ENCODE measurements around the gene KLHL29.

The KLHL29 gene

DNA sequence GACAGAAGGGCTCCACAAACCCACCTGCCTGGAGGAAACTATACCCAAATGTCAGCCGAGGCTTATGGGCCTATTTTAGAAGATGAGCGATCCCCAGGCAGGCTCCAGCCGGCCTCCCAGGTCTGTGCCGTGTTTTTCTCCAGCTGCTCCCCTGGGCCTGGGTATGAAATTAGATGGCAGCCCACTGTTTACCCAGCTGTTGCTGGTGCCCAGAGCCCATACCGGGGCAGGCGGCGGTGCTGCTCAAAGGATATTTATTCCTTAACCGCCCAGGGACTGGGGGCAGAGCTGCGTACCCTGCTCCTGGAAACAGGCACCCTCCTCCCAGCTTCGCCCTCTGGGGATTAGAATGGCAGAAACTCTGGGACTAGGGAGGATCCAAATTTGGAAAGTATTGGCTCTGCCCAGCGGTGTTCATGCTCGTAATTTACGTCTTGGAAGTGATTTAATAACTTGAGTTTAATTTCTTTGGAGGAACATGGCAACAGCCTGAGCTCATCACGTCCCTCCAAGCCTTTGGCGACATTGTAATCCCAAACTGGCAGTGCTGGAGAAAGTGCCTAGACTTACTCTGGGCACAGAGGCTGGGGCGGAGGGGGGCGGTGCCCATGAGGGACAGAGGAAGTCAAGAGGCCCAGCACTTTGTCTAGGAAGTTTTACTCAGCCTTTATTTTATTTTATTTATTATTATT, 199.2 kb downstream of the KLHL29 start:
- TF ChIP-seq SIN3A (IDR thresholded peaks at IDR 0.05; ENCODE audit: borderline replicate concordance, insufficient read depth, low read length) (no peak), TAF1 (IDR thresholded peaks at IDR 0.05; ENCODE audit: borderline replicate concordance, insufficient read depth, low read length) (no peak), FOXP2 (optimal IDR thresholded peaks at IDR 0.05; ENCODE audit: borderline replicate concordance, extremely low read depth, extremely low read length, insufficient read depth) (no peak), POLR2AphosphoS5 (IDR thresholded peaks at IDR 0.05; ENCODE audit: low read depth, low read length) (no peak)
- TF ChIP-seq, protein P1, sequence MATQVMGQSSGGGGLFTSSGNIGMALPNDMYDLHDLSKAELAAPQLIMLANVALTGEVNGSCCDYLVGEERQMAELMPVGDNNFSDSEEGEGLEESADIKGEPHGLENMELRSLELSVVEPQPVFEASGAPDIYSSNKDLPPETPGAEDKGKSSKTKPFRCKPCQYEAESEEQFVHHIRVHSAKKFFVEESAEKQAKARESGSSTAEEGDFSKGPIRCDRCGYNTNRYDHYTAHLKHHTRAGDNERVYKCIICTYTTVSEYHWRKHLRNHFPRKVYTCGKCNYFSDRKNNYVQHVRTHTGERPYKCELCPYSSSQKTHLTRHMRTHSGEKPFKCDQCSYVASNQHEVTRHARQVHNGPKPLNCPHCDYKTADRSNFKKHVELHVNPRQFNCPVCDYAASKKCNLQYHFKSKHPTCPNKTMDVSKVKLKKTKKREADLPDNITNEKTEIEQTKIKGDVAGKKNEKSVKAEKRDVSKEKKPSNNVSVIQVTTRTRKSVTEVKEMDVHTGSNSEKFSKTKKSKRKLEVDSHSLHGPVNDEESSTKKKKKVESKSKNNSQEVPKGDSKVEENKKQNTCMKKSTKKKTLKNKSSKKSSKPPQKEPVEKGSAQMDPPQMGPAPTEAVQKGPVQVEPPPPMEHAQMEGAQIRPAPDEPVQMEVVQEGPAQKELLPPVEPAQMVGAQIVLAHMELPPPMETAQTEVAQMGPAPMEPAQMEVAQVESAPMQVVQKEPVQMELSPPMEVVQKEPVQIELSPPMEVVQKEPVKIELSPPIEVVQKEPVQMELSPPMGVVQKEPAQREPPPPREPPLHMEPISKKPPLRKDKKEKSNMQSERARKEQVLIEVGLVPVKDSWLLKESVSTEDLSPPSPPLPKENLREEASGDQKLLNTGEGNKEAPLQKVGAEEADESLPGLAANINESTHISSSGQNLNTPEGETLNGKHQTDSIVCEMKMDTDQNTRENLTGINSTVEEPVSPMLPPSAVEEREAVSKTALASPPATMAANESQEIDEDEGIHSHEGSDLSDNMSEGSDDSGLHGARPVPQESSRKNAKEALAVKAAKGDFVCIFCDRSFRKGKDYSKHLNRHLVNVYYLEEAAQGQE (IDR thresholded peaks at IDR 0.05; ENCODE audit: insufficient read depth in 1 of 2, low read depth in 2 of 2, low read length in 2 of 2), result no peak

DNA sequence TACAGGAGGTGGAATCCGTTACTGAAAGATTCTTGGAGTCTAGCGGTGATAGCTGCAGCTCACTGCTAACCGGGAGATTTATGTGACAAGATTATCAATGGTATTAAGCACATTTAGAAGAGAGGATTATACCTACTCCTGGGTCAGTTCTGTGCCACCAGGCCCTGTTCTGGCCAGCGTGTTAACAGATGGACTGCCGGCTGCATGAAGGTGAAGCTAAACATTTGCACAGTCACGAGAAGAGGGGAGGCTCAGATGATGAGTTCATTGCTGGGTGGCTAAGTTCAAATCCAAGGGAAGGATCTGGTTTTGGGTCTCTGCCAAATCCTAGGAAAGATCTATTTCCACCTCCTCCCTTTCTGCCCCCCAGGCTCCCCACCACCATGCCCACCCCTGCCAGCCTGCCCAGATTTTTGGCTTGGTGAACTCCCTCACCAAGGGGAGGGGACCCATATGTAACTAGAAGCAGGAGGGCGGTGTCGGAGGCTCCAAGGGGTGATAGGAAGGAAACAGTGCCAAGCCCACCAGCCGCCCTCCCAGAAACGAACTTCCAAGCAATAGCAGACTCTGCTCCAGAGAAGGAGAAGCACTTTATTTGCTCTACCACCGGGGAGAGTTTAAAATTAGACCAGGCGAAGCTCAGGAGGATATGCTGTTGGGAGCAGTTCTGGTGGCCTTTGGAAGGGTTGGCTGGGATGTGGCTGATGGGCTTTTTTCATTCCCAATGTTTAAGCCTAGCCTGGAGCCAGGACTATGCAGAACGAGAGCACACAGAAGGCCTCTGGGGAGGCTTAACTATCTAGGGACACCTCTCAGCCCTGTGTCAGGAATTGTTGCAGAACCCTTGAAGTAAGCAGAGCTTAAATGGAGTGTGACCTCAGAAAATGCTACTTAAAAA, 200.5 kb downstream of the KLHL29 start:
- TF ChIP-seq, protein P1 (IDR thresholded peaks at IDR 0.05; ENCODE audit: insufficient read depth in 1 of 2, low read depth in 2 of 2, low read length in 2 of 2), result no peak
- no peak for TF ChIP-seq POLR2AphosphoS5 (IDR thresholded peaks at IDR 0.05; ENCODE audit: low read depth, low read length)
- TF ChIP-seq TAF1 (IDR thresholded peaks at IDR 0.05; ENCODE audit: borderline replicate concordance, insufficient read depth, low read length), result no peak
- no peak for TF ChIP-seq SIN3A (IDR thresholded peaks at IDR 0.05; ENCODE audit: borderline replicate concordance, insufficient read depth, low read length)
- TF ChIP-seq FOXP2 (optimal IDR thresholded peaks at IDR 0.05; ENCODE audit: borderline replicate concordance, extremely low read depth, extremely low read length, insufficient read depth), result no peak

DNA sequence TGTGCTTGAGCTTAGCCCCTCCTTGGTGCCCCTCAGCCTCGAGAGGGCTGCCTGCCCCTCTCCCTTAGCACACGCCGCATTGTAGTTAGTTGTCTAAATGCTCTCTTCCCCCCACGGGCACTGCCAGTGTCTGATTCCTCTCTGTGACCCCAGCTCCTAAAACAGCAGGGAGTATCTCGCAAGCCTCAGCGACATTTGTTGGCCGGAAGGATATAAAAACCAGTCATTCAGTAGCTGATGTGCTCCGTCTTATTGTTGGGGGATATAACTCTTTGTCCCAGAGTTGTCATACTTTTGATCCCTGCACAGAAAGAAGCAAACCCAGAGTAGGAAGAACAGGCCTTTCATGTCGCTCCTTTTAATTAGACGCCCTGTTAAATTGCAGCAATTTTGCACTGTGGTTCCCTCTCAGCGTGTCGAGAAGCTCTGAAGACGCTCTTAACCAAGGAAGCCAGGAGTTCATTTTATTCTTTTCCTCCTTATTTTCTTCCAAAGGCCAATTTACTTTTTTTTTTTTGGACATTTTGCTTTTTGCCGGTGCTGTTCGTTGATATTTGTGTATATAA, 201.8 kb downstream of the KLHL29 start:
- TF ChIP-seq SIN3A (IDR thresholded peaks at IDR 0.05; ENCODE audit: borderline replicate concordance, insufficient read depth, low read length), result no peak
- no peak for TF ChIP-seq TAF1 (IDR thresholded peaks at IDR 0.05; ENCODE audit: borderline replicate concordance, insufficient read depth, low read length)
- TF ChIP-seq, protein P1 (IDR thresholded peaks at IDR 0.05; ENCODE audit: insufficient read depth in 1 of 2, low read depth in 2 of 2, low read length in 2 of 2), result no peak

DNA sequence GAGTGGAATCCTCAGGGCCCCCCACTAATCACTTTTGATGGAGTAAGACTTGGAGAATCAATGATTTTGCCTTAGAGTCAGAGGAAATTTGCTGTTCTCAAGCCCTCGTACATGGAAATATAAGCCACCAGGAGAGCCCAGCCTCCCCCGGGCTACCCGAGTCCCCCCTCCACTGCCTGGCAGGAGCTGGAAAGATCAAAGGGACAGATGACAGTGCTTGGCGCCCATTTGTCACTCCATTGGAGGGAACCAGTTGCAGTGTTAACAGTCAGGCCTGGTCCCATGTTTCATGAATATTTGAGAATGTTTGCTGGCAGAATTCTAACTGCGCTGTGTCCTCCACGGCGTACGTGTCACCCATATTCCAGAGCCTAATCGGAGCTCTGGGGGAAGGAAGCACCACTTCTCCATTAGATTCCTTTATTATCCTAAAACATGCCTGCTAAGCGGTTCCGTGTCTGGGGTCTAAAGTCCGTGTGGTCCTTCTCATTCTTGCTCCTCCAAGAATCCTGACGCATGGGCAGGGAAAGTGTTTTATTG, 202.4 kb downstream of the KLHL29 start:
- TF ChIP-seq POLR2AphosphoS5 (IDR thresholded peaks at IDR 0.05; ENCODE audit: low read depth, low read length) (no peak), SIN3A (IDR thresholded peaks at IDR 0.05; ENCODE audit: borderline replicate concordance, insufficient read depth, low read length) (no peak), FOXP2 (optimal IDR thresholded peaks at IDR 0.05; ENCODE audit: borderline replicate concordance, extremely low read depth, extremely low read length, insufficient read depth) (no peak), TAF1 (IDR thresholded peaks at IDR 0.05; ENCODE audit: borderline replicate concordance, insufficient read depth, low read length) (no peak)
- TF ChIP-seq, protein P1 (IDR thresholded peaks at IDR 0.05; ENCODE audit: insufficient read depth in 1 of 2, low read depth in 2 of 2, low read length in 2 of 2), result no peak
